Measurements from ENCODE around the gene TTC34.

DNA sequence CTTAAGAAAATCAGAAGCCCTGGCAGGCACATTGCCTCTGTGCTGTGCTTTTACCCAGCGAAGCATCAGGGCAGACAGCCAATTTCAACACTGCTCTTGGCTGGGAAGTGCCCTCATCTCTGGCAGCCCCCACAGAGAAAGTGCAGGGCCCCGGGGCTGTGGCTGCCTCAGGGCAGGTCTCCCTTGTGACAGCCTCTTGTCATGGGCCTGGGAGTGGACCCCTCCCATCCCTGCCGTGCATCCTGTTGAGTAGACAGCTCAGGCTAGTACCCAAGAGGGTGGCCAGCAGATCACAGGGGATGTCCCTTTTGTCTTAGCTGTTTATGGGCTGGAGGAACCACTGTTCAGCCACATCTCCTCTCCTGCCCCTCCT is 23.3 kb downstream of the TTC34 start:
- TF ChIP-seq, protein P1, sequence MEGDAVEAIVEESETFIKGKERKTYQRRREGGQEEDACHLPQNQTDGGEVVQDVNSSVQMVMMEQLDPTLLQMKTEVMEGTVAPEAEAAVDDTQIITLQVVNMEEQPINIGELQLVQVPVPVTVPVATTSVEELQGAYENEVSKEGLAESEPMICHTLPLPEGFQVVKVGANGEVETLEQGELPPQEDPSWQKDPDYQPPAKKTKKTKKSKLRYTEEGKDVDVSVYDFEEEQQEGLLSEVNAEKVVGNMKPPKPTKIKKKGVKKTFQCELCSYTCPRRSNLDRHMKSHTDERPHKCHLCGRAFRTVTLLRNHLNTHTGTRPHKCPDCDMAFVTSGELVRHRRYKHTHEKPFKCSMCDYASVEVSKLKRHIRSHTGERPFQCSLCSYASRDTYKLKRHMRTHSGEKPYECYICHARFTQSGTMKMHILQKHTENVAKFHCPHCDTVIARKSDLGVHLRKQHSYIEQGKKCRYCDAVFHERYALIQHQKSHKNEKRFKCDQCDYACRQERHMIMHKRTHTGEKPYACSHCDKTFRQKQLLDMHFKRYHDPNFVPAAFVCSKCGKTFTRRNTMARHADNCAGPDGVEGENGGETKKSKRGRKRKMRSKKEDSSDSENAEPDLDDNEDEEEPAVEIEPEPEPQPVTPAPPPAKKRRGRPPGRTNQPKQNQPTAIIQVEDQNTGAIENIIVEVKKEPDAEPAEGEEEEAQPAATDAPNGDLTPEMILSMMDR (IDR thresholded peaks at IDR 0.05) = no peak
- no peak for TF ChIP-seq POLR2A (IDR thresholded peaks at IDR 0.05)
